ENCODE results near the gene GOLGA6L22.
"Not testable (repeated sequence)": the region's sequence is repeated elsewhere in the genome, so short reads cannot be mapped to it uniquely, and the experiment has no call there.

Gene GOLGA6L22

GRCh38 chr15:22458603-22459002 lies at the start of gene GOLGA6L22:
Gene GOLGA6L22 (plus strand): TSS chr15:22458903. CDS start chr15:22458994, 91 bp downstream.
- DNase-seq (ENCODE audit: low spot score), result not testable (repeated sequence)

GRCh38 chr15:22417288-22417687 lies 41.4 kb upstream of the GOLGA6L22 start:
- not testable (repeated sequence) for DNase-seq (ENCODE audit: low spot score)

GRCh38 chr15:22417795-22418194 lies 40.9 kb upstream of the GOLGA6L22 start:
- not testable (repeated sequence) for DNase-seq (ENCODE audit: low spot score)

GRCh38 chr15:22418212-22418611 lies 40.5 kb upstream of the GOLGA6L22 start:
- DNase-seq (ENCODE audit: low spot score), result not testable (repeated sequence)

- not testable (repeated sequence) for DNase-seq (ENCODE audit: low spot score)
Observed at GRCh38 chr15:22418666-22419065, 40.0 kb upstream of the GOLGA6L22 start.

GRCh38 chr15:22420340-22420739 lies 38.4 kb upstream of the GOLGA6L22 start:
- not testable (repeated sequence) for DNase-seq (ENCODE audit: low spot score)

- not testable (repeated sequence) for DNase-seq (ENCODE audit: low spot score)
Observed at GRCh38 chr15:22429426-22429825, 29.3 kb upstream of the GOLGA6L22 start.

- DNase-seq (ENCODE audit: low spot score), result not testable (repeated sequence)
Observed at GRCh38 chr15:22431687-22432086, 27.0 kb upstream of the GOLGA6L22 start.

- not testable (repeated sequence) for DNase-seq (ENCODE audit: low spot score)
Observed at GRCh38 chr15:22494490-22495113, 35.9 kb downstream of the GOLGA6L22 start.

- not testable (repeated sequence) for DNase-seq (ENCODE audit: low spot score)
Observed at GRCh38 chr15:22497200-22497599, 38.5 kb downstream of the GOLGA6L22 start.

GRCh38 chr15:22498220-22498925 lies 39.7 kb downstream of the GOLGA6L22 start:
- DNase-seq (ENCODE audit: low spot score), result not testable (repeated sequence)

GRCh38 chr15:22502272-22502671 lies 43.6 kb downstream of the GOLGA6L22 start:
- DNase-seq (ENCODE audit: low spot score), result not testable (repeated sequence)

- DNase-seq (ENCODE audit: low spot score), result not testable (repeated sequence)
Observed at GRCh38 chr15:22506959-22507358, 48.3 kb downstream of the GOLGA6L22 start.

GRCh38 chr15:22516140-22516539 lies 57.4 kb downstream of the GOLGA6L22 start:
- not testable (repeated sequence) for DNase-seq (ENCODE audit: low spot score)

Measured in AG08396 (cell line).